Endothelial cell of umbilical vein (primary cell): Measurements from ENCODE around the gene USP36.

ENCODE experiments used
- FOS ChIP-seq: IDR thresholded peaks from 2 replicates; pipeline ENCODE4 v1.6.1; 2011; ENCODE audit warnings: mild to moderate bottlenecking, low read length, moderate library complexity, borderline replicate concordance; ENCODE audit not compliant: insufficient read depth
- MAX ChIP-seq: IDR thresholded peaks from 2 replicates; pipeline ENCODE4 v1.6.1; 2011; ENCODE audit not compliant: insufficient read depth, insufficient read length
- POLR2A ChIP-seq: IDR thresholded peaks from 2 replicates; pipeline ENCODE4 v1.6.1; 2012; ENCODE audit warnings: low read depth, mild to moderate bottlenecking, control low read depth, low read length
- POLR2AphosphoS5 ChIP-seq: IDR thresholded peaks from 2 replicates; pipeline ENCODE4 v1.6.1; 2012; ENCODE audit warnings: low read depth, mild to moderate bottlenecking, control low read depth, low read length, moderate library complexity; ENCODE audit not compliant: insufficient read depth
- TF ChIP-seq, protein P1 (sequence below), 2 donors: IDR thresholded peaks; 1 replicate in 1 of 2; 2 replicates in 1 of 2; pipeline ENCODE4 v1.5.1; 2011; ENCODE audit warnings: low read length in 2 of 2, mild to moderate bottlenecking in 2 of 2, moderate library complexity in 2 of 2, control low read depth in 1 of 2, inconsistent platforms in 1 of 2, low read depth in 1 of 2; ENCODE audit not compliant: insufficient read depth in 1 of 2; ENCODE audit errors: extremely low read depth in 1 of 2

DNA sequence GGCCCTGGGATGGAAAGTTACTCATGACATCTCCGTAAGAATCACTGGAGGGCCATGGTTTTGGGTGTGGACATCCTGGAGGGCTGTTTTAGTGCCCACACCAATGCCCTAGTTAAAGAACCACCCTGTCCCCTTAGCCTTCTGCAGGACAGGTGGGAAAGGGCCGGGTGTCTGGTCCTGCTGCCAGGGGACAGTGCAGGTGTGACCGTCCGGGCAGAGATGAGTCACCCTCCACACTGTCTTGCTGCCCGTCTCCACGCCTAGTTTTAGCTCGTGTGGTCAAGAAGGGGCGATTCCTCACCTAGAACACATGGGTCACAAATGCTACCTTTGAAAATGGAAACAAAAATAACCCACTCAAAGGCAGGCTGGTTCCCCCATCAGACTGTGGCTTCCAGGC, 45.3 kb upstream of the USP36 start:
- TF ChIP-seq, protein P1, sequence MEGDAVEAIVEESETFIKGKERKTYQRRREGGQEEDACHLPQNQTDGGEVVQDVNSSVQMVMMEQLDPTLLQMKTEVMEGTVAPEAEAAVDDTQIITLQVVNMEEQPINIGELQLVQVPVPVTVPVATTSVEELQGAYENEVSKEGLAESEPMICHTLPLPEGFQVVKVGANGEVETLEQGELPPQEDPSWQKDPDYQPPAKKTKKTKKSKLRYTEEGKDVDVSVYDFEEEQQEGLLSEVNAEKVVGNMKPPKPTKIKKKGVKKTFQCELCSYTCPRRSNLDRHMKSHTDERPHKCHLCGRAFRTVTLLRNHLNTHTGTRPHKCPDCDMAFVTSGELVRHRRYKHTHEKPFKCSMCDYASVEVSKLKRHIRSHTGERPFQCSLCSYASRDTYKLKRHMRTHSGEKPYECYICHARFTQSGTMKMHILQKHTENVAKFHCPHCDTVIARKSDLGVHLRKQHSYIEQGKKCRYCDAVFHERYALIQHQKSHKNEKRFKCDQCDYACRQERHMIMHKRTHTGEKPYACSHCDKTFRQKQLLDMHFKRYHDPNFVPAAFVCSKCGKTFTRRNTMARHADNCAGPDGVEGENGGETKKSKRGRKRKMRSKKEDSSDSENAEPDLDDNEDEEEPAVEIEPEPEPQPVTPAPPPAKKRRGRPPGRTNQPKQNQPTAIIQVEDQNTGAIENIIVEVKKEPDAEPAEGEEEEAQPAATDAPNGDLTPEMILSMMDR (IDR thresholded peaks at IDR 0.05; ENCODE audit: extremely low read depth in 1 of 2, insufficient read depth in 1 of 2, low read depth in 1 of 2, low read length in 2 of 2), result no peak
- no peak for TF ChIP-seq POLR2A
- no peak for TF ChIP-seq MAX
- no peak for TF ChIP-seq FOS
- TF ChIP-seq POLR2AphosphoS5, result no peak
